Islet precursor cell (in vitro differentiated cells): ENCODE measurements around the gene DUSP1.

Experiments
- DNase-seq: peaks from one replicate; pipeline ENCODE4 v3.0.0-alpha.2; 2018

The DUSP1 gene

DNA sequence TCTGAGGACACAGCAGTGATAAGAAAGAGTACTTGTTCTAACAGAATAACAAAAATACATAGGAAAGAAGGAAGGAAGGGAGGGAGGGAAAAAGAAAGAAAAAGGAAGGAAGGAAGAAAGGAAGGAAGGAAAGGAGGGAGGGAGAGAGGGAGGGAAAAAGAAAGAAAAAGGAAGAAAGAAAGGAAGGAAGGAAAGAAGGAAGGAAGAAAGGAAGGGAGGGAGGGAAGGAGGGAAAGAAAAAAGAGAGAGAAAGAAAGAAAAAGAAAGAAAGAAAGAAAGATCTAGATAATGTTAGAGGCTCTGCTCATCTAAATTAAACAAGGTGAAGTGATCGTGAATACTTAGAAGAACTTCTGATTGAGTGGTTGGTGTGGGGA lies 29.8 kb downstream of the DUSP1 start:
- no peak for DNase-seq

DNA sequence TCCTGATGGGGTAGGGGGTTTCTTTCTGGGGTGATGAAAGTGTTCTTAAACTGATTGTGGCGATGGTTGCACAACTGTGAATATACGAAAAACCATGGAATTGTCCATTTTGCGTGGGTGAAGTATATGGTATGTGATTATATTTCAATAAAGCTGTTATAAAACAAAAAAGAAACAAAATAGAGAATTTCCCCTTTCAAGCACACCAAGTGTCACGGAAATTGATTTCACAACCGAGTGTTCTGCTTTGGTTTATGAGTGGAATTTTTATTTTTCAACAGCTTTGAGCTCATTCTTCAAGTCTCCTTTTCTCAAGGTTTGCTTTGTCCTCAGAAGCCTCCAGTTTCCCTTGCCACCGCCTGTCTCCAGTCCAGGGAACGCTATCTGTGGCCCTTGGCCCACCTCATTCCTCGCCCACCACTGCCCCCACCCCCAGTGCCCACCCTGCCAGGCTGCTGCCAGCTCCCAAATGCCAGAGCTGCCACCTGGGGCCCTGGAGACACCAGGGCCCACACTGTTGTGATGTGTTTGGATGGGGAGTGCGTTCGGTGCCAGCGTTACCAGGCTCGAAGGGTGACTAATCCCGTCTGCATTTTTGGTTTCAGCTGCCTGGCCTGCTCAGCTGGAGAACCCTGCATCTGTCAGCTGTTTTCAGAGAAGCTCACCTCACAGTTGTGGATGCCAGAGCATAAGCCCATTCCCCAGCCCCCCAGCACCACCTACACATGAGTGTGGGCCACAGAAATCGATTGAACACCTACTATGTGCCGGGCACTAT lies 30.4 kb downstream of the DUSP1 start:
- DNase-seq: peak; percentile 81

- no peak for DNase-seq
These were observed 31.6 kb downstream of the DUSP1 start for GRCh38 chr5:172739375-172739774.

DNA sequence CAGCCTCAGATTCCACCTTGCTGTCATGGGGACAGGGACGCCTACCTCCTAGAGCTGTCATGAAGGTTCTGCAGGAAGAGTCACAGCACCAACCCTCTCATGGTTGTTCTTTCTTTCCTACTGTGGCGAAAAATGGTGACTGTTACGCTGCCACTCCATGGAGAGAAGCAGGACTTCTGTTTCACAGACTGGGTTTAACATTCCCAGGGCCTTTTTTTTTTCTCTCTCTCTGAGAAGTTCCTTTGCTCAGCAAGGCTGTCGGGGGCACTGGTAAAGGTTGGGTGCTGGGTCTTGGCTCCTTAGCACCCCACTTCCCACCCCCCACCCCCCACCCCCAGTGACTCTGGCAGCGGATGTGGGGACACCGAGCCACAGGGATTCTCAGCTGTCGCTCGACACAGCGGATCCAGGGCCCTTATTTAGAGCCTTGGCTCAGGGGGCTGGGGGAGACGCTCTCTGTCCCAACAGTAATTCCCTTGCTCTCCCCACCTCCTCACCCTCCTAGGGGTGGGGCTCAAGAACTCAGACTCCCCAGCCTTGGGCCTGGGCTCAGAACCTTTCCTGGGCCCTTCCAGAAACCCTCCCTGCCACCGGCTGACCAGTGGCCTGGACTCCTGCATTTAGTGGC lies 34.4 kb downstream of the DUSP1 start:
- no peak for DNase-seq

DNA sequence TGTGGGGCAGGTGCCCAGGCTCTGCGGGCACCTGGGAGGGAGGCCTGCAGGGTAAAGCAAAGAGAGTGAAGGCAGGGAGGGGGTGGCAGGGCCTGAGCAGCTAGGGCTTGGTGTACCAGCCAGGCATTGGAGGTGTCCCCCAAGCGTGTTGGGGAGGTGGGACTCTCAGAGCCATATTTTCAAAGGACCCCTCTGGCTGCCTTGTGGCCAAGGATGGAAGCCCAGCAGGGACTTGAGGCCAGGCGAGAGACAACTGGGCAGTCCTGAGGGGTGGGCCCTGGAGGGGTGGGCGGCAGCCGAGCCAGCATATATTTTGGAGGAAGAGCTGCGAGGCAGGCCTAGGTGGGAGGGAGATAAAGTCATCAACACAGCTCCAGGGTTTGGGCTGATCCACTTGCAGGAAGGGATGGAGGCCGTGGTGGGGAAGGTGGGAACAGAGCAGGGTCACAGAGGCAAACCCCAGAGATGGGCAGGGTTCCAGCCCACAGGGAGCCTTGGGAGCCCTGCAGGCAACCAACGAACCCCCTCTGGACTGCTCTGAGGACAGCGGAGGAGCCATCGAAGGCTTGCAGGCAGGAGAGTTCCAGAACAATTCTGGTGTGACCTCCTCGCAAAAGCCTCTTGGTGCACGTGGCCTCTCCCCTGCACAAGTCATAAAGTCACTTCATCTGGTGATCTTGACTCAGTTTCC lies 35.7 kb downstream of the DUSP1 start:
- DNase-seq: no peak

GRCh38 chr5:172733974-172734346 lies 37.0 kb downstream of the DUSP1 start:
- DNase-seq: no peak

GRCh38 chr5:172733131-172733973 lies 37.6 kb downstream of the DUSP1 start:
- peak; percentile 96 for DNase-seq

GRCh38 chr5:172732201-172732865 lies 38.7 kb downstream of the DUSP1 start:
- DNase-seq: no peak

- DNase-seq: no peak
These were observed 39.3 kb downstream of the DUSP1 start for GRCh38 chr5:172731680-172732074.

DNA sequence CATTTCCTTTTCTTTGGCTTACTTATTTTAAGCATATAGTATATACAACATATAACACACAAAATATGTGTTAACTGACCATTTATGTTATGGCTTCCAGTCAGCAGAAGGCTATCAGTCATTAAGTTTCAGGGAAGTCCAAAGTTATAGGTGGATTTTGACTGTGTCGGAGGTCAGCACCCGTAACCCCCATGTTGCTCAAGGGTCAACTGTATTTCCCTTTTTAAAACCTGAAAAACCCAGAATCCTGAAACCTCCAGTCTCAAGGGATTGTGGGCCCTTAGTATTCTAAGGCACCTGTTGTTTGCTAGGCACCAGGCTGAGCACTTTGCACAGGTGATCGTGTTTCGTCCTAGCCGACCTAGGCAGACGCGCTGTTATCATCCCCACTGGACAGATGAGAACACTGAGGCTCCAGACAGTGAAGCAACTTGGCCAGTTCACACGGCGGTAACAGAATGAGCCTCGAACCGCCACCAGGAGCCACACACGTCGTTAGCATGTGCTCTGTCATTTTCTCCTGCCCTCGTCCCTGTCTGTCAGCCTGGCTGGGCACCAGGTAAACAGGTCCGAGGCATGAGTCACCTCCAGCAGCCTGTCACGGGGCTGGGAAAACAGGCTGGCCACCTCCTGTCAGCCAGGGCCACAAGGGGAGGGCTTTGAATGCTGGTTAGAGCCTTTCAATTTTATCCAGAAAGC lies 39.9 kb downstream of the DUSP1 start:
- DNase-seq: peak; percentile 96

GRCh38 chr5:172730222-172730621 lies 40.8 kb downstream of the DUSP1 start:
- DNase-seq: no peak

GRCh38 chr5:172729588-172729987 lies 41.4 kb downstream of the DUSP1 start:
- no peak for DNase-seq

GRCh38 chr5:172728481-172729241 lies 42.3 kb downstream of the DUSP1 start:
- DNase-seq: no peak

GRCh38 chr5:172727551-172727950 lies 43.4 kb downstream of the DUSP1 start:
- no peak for DNase-seq

DNA sequence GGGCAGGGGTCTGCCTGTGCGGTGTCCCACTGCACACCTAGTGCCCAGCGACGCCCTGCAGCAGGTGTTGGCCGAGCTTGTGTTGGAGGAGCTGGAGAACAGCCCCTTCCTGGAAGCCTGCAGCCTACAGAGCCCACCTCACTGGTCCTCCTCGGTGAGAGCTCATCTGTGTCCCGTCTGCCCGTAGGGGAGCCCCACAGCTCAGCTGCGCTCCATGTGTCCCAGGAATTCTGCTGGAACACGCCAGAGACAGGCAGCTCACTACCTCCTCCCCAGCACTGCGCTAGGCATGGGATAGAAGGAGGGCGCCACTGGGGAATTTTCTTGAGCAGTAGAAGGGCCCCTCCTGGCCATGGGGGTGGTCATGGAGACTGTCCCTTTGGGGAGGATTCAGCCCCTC lies 44.0 kb downstream of the DUSP1 start:
- no peak for DNase-seq

GRCh38 chr5:172725785-172726184 lies 45.2 kb downstream of the DUSP1 start:
- no peak for DNase-seq

- DNase-seq: no peak
These were observed 45.7 kb downstream of the DUSP1 start for GRCh38 chr5:172725273-172725672.

- no peak for DNase-seq
These were observed 46.5 kb downstream of the DUSP1 start for GRCh38 chr5:172724242-172725183.

DNA sequence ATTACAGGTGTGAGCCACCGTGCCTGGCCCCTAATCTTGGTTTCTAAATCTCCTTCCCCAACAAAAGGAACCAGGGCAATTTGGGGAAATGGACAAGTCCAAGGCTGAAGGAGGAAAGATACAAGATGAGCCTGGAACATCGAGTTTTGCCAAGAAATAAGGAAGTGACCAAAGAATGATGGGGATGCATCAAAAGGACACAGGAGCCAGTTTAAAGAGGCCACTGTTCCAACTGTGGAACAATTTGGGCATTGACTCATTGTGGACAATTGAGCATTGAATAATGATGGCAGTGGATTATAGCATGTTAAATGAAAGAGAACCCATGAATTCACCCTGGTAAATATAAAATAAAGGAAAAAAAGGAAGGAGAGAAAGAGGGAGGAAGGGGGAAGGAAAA lies 47.5 kb downstream of the DUSP1 start:
- DNase-seq: no peak

GRCh38 chr5:172722327-172722815 lies 48.6 kb downstream of the DUSP1 start:
- DNase-seq: no peak
